Adrenal gland (tissue), 12 donors: ENCODE measurements around the gene PPP4R3B. TPM values are rescaled to one million over a fixed set of nuclear protein-coding genes. Genes with fewer than 3 reads are reported as not detected.
"Not testable (repeated sequence)": the region's sequence is repeated elsewhere in the genome, so short reads cannot be mapped to it uniquely, and the experiment has no call there.

ENCODE experiments used
- DNase-seq, 7 donors: peaks; one replicate each; pipeline ENCODE4 v3.0.0-alpha.2; 2019 to 2020
- H3K27ac ChIP-seq, 5 donors: fragments of 200-600 bp; sonication (generic) in 4 of 5; 1 replicate in 3 of 5; 2 replicates in 2 of 5; pipeline versions ENCODE4 v1.5.1 to v1.8.0; 2016 to 2020; ENCODE audit warnings: mild to moderate bottlenecking in 1 of 5
- H3K27me3 ChIP-seq: fragments of 200-600 bp; 2 replicates; pipeline ENCODE4 v1.8.0; 2021
- H3K36me3 ChIP-seq, 2 donors: fragments of 200-600 bp; replicated peaks in 1 of 2; 1 replicate in 1 of 2; 2 replicates in 1 of 2; pipeline versions ENCODE4 v1.5.1 to v1.8.0; 2018 to 2022
- H3K4me1 ChIP-seq, 2 donors: fragments of 200-600 bp; replicated peaks in 1 of 2; 1 replicate in 1 of 2; 2 replicates in 1 of 2; pipeline versions ENCODE4 v1.5.1 to v1.8.0; 2018 to 2021
- H3K4me3 ChIP-seq, 4 donors: fragments of 200-600 bp; sonication (generic) in 3 of 4; one replicate each; pipeline ENCODE4 v1.5.1; 2016 to 2018
- H3K9me3 ChIP-seq, 3 donors: fragments of 200-600 bp; sonication (generic) in 1 of 3; replicated peaks in 1 of 3; 1 replicate in 2 of 3; 2 replicates in 1 of 3; pipeline versions ENCODE4 v1.5.1 to v1.8.0; 2016 to 2021
- CTCF ChIP-seq, 6 experiments: fragments of 450-650 bp in 4 of 6; fragments of 200-600 bp in 2 of 6; sonication (generic) in 1 of 6; IDR thresholded peaks; 1 replicate in 5 of 6; 2 replicates in 1 of 6; pipeline versions ENCODE4 v1.5.1 to v1.8.0; 2016 to 2021; ENCODE audit warnings: antibody characterized with exemption in 6 of 6, mild to moderate bottlenecking in 2 of 6, moderate library complexity in 1 of 6
- POLR2A ChIP-seq, 2 donors: fragments of 450-650 bp; IDR thresholded peaks; one replicate each; pipeline ENCODE4 v1.6.1; 2017; ENCODE audit warnings: antibody characterized with exemption in 2 of 2, mild to moderate bottlenecking in 2 of 2, moderate library complexity in 1 of 2
- WGBS, 4 donors: extraction: QIAGEN DNeasy Blood & Tissue Kit in 2 of 4; methylation state at CpG; one replicate each; pipeline versions ENCODE4 v1.1.5 to v1.1.7; 2013 to 2017; 5-methylcytosine and 5-hydroxymethylcytosine counted together
- intact Hi-C, 2 donors: fragments of 100-400 bp; cut with DNase I; formaldehyde crosslinking; loops; one replicate each; pipeline versions ENCODE4 v1.14.1 to v1.15.0; 2022 to 2023
- polyA plus RNA-seq, 3 donors: library from polyadenylated mRNA; stranded (reverse); fragments of 200-250 nt in 2 of 3; fragments of 350-450 nt in 1 of 3; fragmentation: Illumina TruSeq in 1 of 3; extraction: RNeasy Lipid Tissue Mini Kit (QIAGEN cat#74804) in 1 of 3; gene quantifications; one replicate each; pipeline ENCODE4 v1.2.3, GENCODE V29; 2013 to 2014
- total RNA-seq, 9 donors: library from RNA; depleted of rRNA in 4 of 9; stranded (reverse); fragments of >200 nt in 4 of 9; fragments of 120-200 nt in 1 of 9; fragmentation: NEBNext Ultra II Directional in 1 of 9; extraction: Animal tissue kit (Norgen Biotek cat#: 25700) in 1 of 9; gene quantifications; one replicate each; pipeline versions ENCODE4 v1.1.0 to v1.2.4, GENCODE V29; 2013 to 2023
- donor health status: healthy with polysubstance abuse.
- donor health status: Bipolar disorder and iron deficiency.
- donor health status: DM: yes; HTN: yes; CAD: no.
- donor health status: DM: no; HTN: no; CAD: no.
- donor health status: DM: no; HTN: no; CAD: no.
- donor health status: DM: yes; HTN: yes; CAD: no.

Gene PPP4R3B
- total and polyA plus RNA-seq, 12 donors = 22.8 to 89.2 (median 69.9) TPM

- 61 to 70% (median 68%) methylated on average over 4 of the region's 4 CpGs for WGBS, 4 donors
- Histone ChIP-seq H3K4me1 (no peaks in the 10 kb centered on the region), H3K27me3 (no peaks in the 10 kb centered on the region), H3K4me3 (no peak overlapping the region), H3K9me3 (no peaks in the 10 kb centered on the region), H3K27ac (no peak overlapping the region), H3K36me3 (peaks cover 0 to 24% of the 10 kb centered on the region in 2 donors)
- intact Hi-C loops = no loop called here
- DNase-seq = no peak
- TF ChIP-seq POLR2A (IDR thresholded peaks at IDR 0.05) (no peak), CTCF (IDR thresholded peaks at IDR 0.05) (no peak)
Measured at GRCh38 chr2:55550368-55551102, 66.9 kb downstream of the PPP4R3B start.

GRCh38 chr2:55547679-55548078, 69.7 kb downstream of the PPP4R3B start:
- H3K4me3 ChIP-seq, intact Hi-C loops, H3K4me1 ChIP-seq, DNase-seq, H3K9me3 ChIP-seq, H3K27ac ChIP-seq, H3K27me3 ChIP-seq: not testable (repeated sequence)
- WGBS, 4 donors = 95 to 98% (median 97%) methylated on average over 8 of the region's 8 CpGs
- peaks cover 0 to 34% of the 10 kb centered on the region in 2 donors for H3K36me3 ChIP-seq

GRCh38 chr2:55547001-55547400, 70.4 kb downstream of the PPP4R3B start:
- 89 to 100% (median 94%) methylated on average over 1 of the region's 1 CpG for WGBS, 4 donors

GRCh38 chr2:55530539-55531081, 86.8 kb downstream of the PPP4R3B start:
- no peak for TF ChIP-seq CTCF (IDR thresholded peaks at IDR 0.05)
- no peak for TF ChIP-seq POLR2A (IDR thresholded peaks at IDR 0.05)
- H3K27ac ChIP-seq = no peak overlapping the region
- H3K36me3 ChIP-seq = peaks cover 4 to 18% of the 10 kb centered on the region in 2 donors
- H3K4me3 ChIP-seq = no peak overlapping the region
- H3K27me3 ChIP-seq = no peaks in the 10 kb centered on the region
- WGBS, 4 donors = 93 to 95% (median 94%) methylated on average over 6 of the region's 6 CpGs
- DNase-seq = no peak
- H3K9me3 ChIP-seq = no peaks in the 10 kb centered on the region
- no peaks in the 10 kb centered on the region for H3K4me1 ChIP-seq
- intact Hi-C loops = no loop called here

More at GRCh38 chr2:55547001-55547400, 70.4 kb downstream of the PPP4R3B start:
- no peaks in the 10 kb centered on the region for H3K27me3 ChIP-seq
- intact Hi-C loops = no loop called here
- H3K36me3 ChIP-seq = peaks cover 0 to 34% of the 10 kb centered on the region in 2 donors
- no peak overlapping the region for H3K27ac ChIP-seq
- H3K4me3 ChIP-seq = no peak overlapping the region
- H3K4me1 ChIP-seq = no peaks in the 10 kb centered on the region
- TF ChIP-seq CTCF (IDR thresholded peaks at IDR 0.05) (no peak), POLR2A (IDR thresholded peaks at IDR 0.05) (no peak)
- no peaks in the 10 kb centered on the region for H3K9me3 ChIP-seq
- DNase-seq = no peak
